Measurements from ENCODE around the gene MYO3A.

The MYO3A gene

DNA sequence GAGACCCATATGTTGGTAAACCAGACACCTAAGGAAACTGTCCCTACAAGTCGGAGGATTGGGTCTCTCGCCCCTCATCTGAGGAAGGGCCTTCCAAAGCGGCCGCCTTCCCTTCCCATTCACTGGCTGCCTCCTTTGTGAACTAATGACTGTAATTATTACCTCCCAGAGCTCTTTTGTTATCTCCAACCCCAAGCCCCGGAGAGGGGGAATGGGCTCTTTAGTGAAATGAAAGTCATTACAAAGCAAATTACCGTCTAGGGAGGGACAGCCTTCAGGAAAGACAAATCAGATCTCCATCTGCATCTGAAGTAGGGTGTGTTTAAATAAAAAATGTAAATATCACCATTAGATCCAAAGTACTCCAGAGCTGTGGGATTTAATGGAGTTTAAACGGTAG, 280.0 kb downstream of the MYO3A start:
- no peak for DNase-seq (ENCODE audit: low read depth in 3 of 3)

DNA sequence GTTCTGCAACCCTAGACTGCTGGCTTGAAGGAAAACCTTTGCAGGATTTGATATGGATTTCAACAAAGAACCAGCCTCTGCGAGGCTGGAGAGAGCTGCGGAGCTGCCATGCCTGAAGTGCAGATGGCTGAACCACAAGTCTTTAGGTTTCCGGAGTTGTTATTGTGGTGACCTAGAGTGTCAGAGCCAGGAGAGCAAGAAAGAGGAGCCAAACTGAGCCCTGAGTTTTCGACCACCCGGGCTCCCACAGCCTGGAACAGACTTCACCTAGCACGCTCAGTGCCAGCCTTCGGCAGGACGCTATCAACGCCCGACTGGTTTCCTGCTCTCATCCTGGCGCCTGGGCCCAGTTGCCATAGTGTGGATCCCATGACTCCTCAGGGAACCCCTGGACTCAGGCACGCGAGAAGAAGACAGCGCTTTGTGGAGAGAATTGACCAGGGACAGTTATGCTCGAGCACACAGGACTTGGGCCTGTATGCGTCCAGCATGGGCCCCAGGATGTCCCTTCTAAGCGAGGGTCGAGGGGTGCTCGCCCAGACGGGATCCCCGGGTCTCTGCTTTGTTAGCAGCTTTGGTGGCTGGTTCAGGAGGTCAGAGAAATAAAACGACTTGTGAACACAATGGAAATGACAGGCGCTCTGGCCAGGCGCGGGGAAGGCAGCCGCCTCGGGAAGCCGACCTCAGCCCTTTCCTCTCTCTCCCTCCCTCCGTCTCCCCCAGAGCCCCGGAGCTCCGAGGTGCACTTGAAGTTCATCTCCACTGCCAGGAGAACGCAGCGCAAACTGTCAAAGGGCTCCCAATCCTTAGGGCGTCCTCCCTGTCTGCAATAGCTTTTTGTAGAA, 280.7 kb downstream of the MYO3A start:
- no peak for DNase-seq (ENCODE audit: low read depth in 3 of 3)

DNA sequence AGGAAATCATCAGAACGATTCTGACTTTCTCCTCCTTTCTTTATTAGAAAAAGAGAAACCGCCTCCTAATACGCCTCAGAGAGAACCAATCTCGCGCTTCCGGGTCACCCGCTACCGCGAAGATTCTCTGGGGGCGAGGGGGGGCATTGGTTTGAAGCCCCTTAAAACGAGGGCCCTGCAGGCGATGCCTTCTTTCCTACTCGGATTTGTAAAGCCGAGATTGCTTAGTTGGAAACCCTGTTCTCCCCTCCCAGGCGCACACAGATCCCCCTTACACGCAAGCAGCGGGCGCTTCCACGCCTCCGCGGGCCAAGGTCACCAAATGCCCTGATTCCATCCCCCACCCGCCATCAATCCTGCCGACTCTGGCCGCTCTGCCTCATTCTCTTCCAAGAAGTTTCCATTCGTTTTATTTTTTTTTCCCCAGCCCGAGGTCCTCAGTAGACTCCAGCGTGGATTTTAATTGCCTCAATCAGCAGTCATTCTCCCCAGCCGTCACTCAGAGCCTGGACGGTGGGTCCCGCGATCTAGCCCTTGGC, 281.4 kb downstream of the MYO3A start:
- DNase-seq (ENCODE audit: low read depth in 3 of 3), result no peak

DNA sequence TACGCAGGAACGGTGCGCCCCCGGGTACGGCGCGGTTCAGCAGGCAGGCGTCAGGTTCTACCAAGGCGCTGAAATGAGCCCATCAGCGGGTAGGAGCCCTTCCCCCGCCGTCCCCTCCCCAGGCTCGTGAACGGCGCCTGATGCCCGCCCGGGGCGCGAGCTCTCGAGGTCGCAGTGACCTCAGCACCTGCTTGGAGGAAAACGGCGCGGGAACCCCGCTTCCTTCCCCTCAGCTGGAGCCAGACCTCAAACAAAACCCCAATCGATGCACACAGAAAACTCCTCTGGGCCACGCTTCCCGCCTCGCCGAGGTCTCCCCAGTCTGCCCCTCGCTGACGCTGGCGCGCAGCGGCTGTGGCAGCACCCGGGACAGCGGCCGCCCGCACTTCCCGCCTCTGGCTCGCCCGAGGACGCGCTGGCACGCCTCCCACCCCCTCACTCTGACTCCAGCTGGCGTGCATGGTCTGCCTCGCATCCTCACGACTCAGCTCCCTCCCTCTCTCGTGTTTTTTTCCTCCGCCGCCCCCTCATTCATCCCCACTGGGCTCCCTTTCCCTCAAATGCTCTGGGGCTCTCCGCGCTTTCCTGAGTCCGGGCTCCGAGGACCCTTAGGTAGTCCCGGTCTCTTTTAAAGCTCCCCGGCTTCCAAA, 282.0 kb downstream of the MYO3A start:
- no peak for DNase-seq (ENCODE audit: low read depth in 3 of 3)

DNA sequence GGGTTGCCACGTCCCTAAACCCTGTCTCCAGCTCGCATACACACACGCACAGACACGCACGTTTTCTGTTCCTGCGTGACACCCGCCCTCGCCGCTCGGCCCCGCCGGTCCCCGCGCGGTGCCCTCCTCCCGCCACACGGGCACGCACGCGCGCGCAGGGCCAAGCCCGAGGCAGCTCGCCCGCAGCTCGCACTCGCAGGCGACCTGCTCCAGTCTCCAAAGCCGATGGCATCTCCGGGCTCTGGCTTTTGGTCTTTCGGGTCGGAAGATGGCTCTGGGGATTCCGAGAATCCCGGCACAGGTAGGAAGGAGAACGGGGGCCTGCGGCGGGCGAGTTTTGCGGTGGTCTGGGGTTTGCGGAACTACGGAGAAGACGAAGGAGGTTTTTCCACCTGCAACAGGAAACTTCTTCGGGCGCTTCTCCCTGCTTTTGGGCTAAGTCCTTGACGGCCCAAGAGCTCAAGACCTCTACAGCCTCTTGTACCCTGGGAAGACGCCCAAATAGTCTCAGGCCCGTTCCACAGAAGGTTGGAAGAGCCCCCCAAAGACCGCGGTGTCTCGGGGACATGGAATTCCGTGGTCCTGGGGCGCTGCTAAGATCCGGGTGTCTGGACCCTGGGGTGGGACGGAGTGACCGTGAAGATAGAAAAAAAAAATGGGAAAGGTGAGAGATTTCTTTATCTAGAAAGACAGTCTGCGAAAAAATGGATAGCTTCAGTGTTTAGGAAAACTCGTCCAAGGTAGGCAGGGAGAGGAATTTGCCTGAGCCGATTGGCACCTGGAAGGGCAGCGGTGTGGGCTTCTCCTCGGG, 282.8 kb downstream of the MYO3A start, which contains the start of gene GAD2:
Gene GAD2 (plus strand): TSS at position 190 of the 811 bp plus-strand sequence. CDS start 36 bp downstream, at position 226.
- DNase-seq (ENCODE audit: low read depth in 3 of 3), result no peak

DNA sequence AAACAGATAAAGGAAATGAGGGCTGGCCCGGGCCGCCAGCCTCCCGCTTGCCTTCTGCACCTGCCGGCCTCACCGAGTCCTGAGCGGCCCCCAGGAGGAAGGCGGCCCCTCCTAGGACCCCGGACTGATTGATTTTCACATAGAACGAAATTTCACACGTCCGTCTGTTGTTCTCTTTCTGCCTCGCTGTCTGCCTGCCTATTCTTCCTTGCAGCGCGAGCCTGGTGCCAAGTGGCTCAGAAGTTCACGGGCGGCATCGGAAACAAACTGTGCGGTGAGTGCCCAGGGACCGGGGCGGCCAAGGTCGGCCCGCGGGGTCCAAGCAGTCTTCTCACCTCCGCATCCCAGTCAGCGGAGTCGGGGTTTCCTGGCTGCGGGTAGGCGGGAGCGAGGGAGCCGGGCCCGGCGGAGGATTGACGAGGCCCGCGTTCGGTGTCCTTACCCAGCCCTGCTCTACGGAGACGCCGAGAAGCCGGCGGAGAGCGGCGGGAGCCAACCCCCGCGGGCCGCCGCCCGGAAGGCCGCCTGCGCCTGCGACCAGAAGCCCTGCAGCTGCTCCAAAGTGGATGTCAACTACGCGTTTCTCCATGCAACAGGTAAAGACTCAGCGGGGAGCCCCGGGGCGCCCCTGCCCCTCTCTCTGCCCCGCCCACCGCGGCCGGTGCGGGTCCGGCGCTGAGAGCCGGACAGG, 283.5 kb downstream of the MYO3A start:
- DNase-seq (ENCODE audit: low read depth in 3 of 3), result no peak

DNA sequence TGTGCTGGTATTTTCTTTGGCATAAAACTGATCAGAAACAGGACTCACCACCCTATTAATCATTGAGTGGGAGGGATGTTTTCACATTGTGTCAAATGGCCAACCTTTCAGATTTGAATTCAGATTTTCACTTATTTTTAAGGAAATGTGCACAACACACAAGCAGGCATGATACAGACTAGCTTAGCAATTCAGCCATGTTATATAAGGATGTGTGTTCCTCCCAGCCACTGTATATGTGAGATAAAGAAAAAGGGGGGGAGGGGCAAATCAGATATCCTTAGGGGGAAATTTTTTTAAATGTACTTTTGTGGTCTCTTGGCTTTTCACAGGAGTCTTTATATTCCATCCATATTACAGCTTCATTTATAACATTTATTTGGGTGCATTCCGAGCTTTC, 285.6 kb downstream of the MYO3A start:
- DNase-seq (ENCODE audit: low read depth in 3 of 3), result no peak

DNA sequence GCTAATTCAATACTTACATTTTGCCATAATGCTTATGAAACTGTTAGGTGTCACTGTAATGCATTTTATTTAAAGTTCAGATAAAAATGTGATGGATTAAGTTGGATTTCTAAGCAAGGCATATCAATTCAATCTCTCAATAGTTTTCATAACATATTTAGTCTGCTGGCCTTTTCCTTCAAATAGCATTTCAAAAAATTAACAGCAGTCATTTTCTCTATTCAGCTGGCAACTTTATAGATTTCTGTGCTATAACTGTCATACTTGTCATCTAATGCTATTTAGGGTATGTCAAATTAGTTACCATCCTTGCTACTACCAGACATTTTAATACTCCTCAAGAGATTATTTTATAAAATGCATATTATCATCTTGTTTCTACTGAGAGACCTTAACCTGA, 286.9 kb downstream of the MYO3A start:
- no peak for DNase-seq (ENCODE audit: low read depth in 3 of 3)

DNA sequence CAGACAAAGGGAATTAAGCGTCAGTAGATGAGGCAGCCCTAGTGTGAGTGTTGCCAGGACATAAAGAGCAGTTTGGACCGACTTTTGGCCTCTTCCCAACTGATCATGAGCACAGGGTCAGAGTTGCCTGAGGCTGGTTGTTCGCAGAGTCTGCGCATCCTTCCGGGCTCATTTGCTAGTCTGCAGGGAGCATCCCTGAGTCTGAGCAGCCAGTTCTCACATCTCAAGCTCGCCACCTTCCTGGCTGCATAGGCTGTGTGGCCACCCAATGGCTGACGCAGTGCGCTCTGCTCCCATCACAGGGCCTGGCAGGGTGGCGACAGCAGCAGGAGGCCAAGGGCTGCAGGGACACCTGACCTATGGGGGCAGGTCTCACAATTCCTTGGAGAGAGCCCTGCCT, 287.5 kb downstream of the MYO3A start:
- no peak for DNase-seq (ENCODE audit: low read depth in 3 of 3)

DNA sequence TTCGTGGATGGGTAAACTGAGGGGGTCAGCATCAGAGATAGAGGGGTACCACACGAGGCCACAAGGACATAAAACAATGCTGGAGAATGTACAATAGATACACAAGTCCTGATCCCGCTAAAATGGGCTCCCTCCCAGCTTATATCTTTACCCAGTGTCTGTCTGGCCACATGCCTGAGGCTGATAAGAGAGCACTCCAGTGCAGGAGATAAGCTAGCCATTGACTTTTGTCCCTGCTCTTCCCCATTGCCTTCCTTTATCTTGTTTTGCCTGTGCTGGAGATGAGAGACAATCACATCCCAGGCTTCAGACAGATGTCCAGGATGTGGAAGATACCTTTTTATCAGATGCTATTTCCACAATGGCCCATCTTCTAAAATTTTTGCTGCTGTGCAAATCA, 288.5 kb downstream of the MYO3A start:
- no peak for DNase-seq (ENCODE audit: low read depth in 3 of 3)

DNA sequence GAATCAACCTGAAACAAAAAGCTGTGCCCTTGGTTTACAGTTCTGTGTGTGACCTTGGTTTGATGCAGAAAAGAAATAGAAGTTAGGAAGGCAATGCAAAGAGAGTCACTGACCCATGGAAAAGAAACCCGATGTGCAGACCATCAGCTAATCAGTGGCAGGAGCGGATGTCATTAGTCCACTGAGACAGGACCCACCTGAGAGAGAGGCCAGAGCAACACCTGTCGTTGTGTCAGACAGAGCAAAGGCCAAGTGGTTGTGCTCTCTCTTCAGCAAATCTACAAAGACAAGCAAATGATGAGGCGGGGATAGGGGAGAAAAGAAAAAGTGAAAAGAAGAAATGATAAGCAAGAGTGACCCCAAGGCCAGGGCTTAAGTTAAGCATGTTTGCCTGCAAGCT, 291.3 kb downstream of the MYO3A start:
- no peak for DNase-seq (ENCODE audit: low read depth in 3 of 3)

DNA sequence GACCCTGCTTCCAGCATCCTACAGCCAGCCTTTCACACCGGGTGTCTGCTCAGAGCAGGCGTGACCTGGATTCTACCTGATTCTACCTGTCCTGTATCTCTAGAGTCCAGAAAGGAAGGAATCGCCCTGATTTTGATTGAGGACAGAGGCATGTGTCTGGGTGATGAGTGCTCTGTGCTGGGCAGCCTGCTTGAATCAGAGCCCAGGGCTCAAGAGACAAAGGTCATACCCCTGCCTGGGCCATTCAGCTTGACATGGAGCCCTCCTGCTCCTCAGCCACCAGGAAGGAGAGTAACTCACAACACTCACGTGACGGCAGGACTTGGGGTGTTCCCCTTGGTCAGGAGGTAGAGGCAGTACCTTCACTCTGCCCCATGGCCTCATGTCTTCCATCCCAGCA, 293.8 kb downstream of the MYO3A start:
- no peak for DNase-seq (ENCODE audit: low read depth in 3 of 3)

DNA sequence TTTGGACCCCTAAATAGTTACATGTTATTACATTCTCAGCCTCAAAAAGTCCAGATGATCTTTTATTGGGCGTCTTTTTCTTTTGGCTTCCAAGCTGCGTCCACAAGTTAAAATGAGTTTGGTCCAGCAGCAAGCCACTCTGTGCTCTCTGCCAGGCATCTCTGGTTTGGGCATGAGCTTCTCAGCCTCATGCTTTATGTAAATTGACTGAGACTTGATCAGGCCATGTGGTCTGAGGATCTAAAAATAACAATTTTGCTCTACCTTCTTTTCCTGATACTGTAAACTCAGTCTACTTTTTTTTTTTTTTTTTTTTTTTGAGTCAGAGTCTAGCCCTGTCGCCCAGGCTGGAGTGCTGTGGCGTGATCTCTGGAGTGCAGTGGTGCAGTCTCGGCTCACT, 298.1 kb downstream of the MYO3A start:
- no peak for DNase-seq (ENCODE audit: low read depth in 3 of 3)

DNA sequence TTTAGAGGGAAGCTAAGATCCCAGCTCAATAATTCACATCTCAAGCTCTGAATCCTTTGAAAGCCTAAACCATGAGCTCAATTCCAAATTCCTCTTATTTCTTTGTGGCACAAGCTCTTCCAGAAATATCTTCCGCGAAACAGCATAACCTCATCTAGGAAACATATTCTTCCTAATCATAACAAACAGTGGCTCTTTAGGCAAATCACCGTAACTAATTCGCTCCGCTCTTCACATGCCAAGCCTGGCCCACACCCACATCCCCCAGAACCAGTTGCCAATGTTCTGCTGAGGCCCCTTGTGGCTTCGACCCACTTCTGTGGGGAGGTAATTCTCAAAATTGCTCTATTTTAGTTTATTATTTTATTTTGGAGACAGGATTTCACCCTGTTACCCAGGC, 301.7 kb downstream of the MYO3A start:
- no peak for DNase-seq (ENCODE audit: low read depth in 3 of 3)

DNA sequence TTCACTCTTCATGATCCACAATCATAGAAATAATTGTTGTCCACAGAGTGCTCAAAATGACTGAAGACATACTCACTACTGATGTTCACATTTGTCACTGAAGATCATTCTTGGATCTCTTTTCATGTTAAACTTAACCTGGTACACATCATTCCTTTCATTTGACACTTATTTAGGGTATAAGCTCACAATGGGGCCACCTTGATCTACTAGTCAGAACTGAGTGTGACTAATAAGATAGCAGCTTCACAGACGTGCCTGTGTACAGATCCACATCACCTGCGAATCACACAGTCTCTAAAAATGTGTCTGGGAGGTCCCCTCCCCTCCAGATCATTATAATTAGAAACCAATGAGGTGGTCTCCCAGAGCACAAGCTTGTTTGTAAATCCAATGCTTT, 304.3 kb downstream of the MYO3A start:
- DNase-seq (ENCODE audit: low read depth in 3 of 3), result no peak

DNA sequence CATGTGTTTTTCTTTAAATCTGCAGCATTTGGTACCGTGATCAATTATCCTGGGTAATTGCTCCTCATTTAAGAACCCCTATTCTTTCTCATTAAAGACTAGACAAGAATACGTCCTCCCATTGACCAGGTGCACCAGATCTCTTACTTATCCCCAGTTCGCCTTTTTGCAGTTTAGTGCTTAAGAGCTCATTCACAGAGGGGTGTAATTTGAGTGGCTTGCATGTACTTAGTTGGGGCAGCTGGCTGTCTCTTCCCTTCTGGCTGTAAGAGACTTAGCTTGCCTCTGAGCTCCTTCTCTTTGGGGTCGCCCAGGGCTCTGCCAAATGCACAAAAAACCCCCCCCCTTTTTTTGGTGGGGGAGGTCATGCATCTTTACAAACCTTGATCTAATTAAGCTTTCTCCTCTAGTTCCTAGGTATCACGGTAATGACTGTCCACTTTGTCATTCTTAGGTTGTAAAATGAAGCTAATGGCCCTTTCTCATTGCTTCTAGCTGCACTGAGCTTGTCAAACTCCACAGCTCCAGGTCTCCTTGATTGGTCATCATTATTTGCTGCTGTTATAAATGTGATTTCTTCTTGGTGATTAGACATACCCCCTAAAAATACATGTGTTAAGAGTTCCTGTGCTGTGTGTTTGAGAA, 308.8 kb downstream of the MYO3A start:
- no peak for DNase-seq (ENCODE audit: low read depth in 3 of 3)

DNA sequence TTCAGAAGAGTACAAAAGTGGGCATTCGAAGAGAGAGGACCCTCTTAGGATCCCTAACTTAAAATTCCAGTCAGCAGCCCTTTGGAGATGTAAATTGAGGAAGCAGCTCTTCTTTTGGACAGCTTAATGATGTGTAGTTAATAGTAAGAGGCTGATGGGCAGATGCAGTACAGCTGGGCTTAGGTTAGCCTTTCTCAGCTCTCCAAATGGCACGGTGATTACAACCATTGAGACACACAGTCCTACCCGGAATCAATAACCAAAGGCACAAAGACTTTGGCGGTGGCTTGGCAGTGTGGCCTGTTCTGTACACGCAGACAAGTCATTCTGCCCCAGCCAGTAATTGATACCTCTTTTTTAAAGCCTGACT, 309.3 kb downstream of the MYO3A start:
- no peak for DNase-seq (ENCODE audit: low read depth in 3 of 3)

DNA sequence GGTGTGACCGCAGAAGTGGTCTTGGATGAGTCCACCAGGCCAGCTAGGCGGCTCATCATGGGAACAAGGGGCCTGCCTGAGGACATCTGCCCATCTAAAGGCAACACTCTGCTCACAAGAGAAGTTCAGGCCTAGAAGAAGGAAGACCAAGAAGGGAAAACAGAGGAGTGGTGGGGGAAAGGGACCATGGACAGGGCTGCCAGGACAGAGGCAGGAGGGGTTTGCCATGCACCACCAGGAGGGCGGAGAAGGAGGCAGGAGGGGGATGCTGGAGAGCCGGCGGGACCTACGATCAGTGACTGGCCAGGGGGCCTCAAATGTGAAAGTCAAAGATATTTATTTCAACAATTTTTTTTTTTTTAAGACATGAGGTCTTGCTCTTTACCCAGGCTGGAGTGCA, 315.7 kb downstream of the MYO3A start:
- no peak for DNase-seq (ENCODE audit: low read depth in 3 of 3)

DNA sequence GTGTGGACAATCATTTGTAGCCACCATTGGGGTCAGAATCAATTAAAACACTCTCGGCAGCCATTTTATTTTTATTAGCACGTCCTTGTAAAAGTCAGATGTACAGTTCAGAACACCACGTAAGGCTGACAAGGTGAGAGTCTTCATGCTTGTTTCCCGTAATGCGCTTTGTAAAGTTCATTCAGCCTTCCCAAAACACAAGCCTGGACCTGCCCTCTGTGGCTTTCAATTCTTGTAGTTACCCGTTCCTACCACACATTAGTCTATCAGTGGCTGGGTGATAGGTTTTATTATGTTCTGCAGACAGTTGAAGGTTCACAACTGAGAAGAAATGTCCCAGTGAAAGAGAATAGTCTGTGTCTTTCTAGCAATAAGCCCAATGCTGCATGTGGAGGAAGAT, 317.9 kb downstream of the MYO3A start:
- DNase-seq (ENCODE audit: low read depth in 3 of 3), result no peak

DNA sequence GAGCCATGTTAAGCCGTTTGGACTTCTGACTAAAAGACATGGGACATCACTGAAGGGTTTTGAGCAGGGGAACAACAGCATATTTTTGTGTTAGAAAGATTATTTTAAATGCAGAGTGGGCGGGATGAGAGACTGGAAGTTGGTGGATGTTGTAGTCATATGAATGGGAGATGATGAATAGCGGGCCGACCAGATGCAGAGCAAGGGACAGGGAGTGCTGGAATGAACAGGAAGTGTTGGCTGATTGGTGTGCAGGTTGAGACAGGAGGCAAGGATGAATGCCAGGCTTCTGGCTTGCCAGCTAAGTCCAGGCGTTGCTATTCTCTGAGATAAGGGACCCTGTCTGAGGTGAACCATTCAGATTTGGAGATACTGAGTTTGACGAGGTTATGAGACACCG, 320.6 kb downstream of the MYO3A start:
- DNase-seq (ENCODE audit: low read depth in 3 of 3), result no peak

DNA sequence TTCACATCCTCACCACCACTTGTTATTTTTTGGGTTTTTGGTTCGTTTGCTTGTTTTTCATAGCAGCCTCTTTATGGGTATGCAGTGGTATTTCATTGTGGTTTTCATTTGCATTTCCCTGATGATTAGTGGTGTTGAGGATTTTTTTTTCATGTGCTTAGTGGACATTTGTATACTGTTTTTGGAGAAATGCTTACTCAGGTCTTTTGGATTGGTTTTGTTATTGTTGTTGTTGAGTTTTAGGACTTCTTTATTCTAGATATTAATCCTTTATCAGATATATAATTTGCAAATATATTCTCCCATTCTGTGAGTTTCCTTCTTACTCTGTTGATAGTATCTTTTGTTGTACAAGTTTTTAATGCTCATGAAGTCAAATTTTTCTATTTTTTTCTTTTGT, 325.3 kb downstream of the MYO3A start:
- no peak for DNase-seq (ENCODE audit: low read depth in 3 of 3)
